Measurements from ENCODE around the gene RPL39L. TPM values are rescaled to one million over a fixed set of nuclear protein-coding genes. Genes with fewer than 3 reads are reported as not detected.

RPL39L gene
- total RNA-seq, 1 donor from 2014 or later: 32.2 TPM

DNA sequence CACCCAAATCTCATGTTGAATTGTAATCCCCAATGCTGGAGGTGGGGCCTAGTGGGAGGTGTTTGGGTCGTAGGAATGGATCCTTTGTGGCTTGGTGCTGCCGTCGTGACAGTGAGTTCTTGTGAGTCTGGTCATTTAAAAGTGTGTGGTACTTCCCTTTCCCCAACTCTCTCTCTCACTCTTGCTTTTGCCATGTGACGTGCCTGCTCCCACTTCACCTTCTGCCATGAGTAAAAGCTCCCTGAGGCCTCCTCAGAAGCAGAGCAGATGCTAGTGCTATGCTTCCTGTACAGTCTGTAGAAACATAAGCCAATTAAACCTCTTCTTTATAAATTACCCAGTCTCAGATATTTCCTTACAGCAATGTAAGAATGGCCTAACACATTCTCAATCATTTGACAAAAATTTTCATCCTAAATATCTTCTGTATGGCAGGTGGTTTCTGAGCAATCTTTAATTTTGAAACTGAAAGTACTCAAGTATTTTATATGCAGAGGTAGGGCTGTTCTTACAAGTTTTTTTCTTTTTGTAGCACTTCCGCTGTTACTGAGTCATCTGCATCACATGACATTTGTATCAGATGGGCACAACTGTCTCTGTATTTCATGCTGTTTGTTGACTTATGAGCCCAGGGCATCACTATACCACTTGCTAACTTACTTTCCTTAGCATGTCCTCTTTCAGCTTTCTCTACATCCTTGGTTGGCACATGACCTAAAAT is 8.8 kb downstream of the RPL39L start:
- no peak overlapping the region for H3K27ac Mint-ChIP-seq (ENCODE audit: unreplicated experiment)
- H3K36me3 Mint-ChIP-seq (ENCODE audit: low read depth): peaks cover 56% of the 10 kb centered on the region
- TF ChIP-seq, protein P1, sequence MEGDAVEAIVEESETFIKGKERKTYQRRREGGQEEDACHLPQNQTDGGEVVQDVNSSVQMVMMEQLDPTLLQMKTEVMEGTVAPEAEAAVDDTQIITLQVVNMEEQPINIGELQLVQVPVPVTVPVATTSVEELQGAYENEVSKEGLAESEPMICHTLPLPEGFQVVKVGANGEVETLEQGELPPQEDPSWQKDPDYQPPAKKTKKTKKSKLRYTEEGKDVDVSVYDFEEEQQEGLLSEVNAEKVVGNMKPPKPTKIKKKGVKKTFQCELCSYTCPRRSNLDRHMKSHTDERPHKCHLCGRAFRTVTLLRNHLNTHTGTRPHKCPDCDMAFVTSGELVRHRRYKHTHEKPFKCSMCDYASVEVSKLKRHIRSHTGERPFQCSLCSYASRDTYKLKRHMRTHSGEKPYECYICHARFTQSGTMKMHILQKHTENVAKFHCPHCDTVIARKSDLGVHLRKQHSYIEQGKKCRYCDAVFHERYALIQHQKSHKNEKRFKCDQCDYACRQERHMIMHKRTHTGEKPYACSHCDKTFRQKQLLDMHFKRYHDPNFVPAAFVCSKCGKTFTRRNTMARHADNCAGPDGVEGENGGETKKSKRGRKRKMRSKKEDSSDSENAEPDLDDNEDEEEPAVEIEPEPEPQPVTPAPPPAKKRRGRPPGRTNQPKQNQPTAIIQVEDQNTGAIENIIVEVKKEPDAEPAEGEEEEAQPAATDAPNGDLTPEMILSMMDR (conservative IDR thresholded peaks at IDR 0.05): no peak
- peaks cover 6% of the 10 kb centered on the region for H3K9me3 Mint-ChIP-seq
- no peak overlapping the region for H3K4me3 Mint-ChIP-seq
- DNase-seq (ENCODE audit: low read depth, low spot score): no peak
- no peaks in the 10 kb centered on the region for H3K4me1 Mint-ChIP-seq
- H3K27me3 Mint-ChIP-seq (ENCODE audit: low read depth): no peaks in the 10 kb centered on the region

DNA sequence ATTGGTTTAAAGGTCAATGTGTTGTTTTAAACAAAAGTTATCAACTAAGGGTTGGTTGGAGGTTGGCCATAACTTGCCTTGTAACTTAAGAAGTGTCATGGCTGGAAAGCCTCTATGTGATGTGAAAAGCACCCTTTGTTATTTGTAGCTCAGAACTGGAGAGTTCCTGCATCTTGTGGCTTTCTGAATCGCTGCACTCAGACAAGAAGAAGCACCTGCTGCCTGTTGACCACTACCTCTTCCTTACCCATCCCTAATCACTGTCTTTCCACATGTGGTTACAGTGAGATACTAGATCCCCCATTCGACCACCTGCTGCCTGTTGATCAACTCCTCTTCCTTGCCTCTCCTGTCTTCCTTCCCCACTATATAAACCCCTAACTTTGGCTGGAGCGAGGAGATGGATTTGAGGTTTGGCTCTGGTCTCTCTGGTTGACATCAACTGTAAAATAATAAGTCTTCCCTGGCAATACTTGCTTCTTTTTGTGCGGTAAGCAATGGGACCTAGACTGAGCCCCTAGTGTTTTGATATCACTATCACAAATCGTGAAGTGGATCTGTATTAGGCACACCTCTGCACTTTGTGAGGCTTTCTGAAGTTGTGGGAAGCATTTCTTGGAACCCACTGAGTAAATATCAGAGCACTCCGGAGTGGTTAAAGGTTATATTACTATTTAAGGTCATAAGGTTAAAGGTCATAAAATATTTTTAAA is 13.8 kb downstream of the RPL39L start:
- H3K36me3 Mint-ChIP-seq (ENCODE audit: low read depth): peaks cover 33% of the 10 kb centered on the region
- DNase-seq (ENCODE audit: low read depth, low spot score): no peak
- TF ChIP-seq, protein P1 (conservative IDR thresholded peaks at IDR 0.05): no peak
- H3K4me1 Mint-ChIP-seq: no peaks in the 10 kb centered on the region
- H3K27me3 Mint-ChIP-seq (ENCODE audit: low read depth): no peaks in the 10 kb centered on the region
- H3K9me3 Mint-ChIP-seq: peaks cover 3% of the 10 kb centered on the region
- H3K27ac Mint-ChIP-seq (ENCODE audit: unreplicated experiment): no peak overlapping the region
- H3K4me3 Mint-ChIP-seq: no peak overlapping the region

DNA sequence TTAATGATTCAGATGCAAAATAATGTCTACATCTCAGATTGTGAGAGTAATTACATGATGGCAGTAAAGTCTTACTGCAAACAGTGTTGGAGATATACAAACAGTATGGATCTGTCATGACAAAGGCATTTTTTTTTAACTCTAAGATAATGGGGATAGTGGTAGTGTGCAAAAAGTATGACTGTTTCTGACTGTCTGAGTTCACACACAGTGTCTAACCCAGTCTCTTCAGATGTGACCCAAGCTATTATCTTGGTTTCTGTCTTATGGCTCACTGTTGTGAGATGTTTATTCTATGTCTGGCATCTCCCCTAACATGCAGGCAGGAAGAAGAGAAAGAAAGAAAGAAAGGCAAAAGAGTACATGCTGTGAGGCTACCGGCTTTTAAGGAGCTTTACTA is 17.0 kb downstream of the RPL39L start:
- Mint-ChIP-seq H3K9me3 (peaks cover 3% of the 10 kb centered on the region), H3K4me1 (no peaks in the 10 kb centered on the region), H3K27me3 (ENCODE audit: low read depth) (no peaks in the 10 kb centered on the region), H3K4me3 (no peak overlapping the region), H3K27ac (ENCODE audit: unreplicated experiment) (no peak overlapping the region), H3K36me3 (ENCODE audit: low read depth) (peaks cover 21% of the 10 kb centered on the region)
- TF ChIP-seq, protein P1 (conservative IDR thresholded peaks at IDR 0.05): no peak
- no peak for DNase-seq (ENCODE audit: low read depth, low spot score)

DNA sequence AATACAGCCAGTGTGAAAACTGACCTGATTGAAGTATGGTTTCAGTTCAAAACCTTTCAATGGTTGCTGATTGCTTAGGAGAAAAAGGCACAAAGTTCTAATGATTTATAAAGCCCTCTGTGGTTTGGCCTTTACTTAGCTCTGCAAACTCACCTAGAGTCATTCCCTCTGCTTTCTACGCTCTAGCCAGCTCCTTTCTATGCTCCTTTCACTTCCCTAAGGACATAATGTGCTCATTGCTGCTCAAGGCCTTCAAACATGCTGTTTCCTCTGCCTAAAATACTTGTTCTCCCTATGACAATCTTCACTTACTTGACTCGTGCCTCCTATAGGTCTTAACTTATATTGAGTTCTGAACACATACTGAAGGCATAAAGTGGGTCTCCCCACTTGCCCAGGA is 19.0 kb downstream of the RPL39L start:
- Mint-ChIP-seq H3K4me1 (no peaks in the 10 kb centered on the region), H3K36me3 (ENCODE audit: low read depth) (peaks cover 13% of the 10 kb centered on the region), H3K27ac (ENCODE audit: unreplicated experiment) (no peak overlapping the region), H3K27me3 (ENCODE audit: low read depth) (no peaks in the 10 kb centered on the region), H3K9me3 (no peaks in the 10 kb centered on the region), H3K4me3 (no peak overlapping the region)
- no peak for DNase-seq (ENCODE audit: low read depth, low spot score)
- TF ChIP-seq, protein P1 (conservative IDR thresholded peaks at IDR 0.05): no peak

DNA sequence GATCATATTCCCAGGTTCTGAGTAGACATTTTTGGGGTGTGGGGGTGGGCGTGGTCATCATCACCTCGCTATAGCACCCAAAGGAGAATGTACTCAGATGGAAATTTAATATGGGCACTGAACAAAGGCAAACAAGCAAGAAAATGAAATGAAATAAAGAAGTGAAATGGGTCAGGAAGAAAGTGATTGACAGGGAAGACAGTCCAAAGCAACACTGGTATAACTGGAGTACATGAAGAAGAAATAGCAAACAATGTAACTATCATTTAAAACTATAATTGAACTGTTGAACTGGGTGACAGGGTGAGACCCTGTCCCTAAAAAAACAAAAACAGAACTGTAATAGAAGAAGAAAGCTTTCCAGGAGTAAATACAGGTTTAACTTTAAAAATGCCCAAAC is 24.8 kb downstream of the RPL39L start:
- TF ChIP-seq, protein P1 (conservative IDR thresholded peaks at IDR 0.05): no peak
- H3K9me3 Mint-ChIP-seq: peaks cover 2% of the 10 kb centered on the region
- H3K27me3 Mint-ChIP-seq (ENCODE audit: low read depth): no peaks in the 10 kb centered on the region

More for the DNA sequence above, 24.8 kb downstream of the RPL39L start:
- Mint-ChIP-seq H3K27ac (ENCODE audit: unreplicated experiment) (no peak overlapping the region), H3K4me3 (no peak overlapping the region), H3K4me1 (no peaks in the 10 kb centered on the region), H3K36me3 (ENCODE audit: low read depth) (peaks cover 5% of the 10 kb centered on the region)
- no peak for DNase-seq (ENCODE audit: low read depth, low spot score)
